ENCODE measurements around the gene PSAP.
"Not testable (repeated sequence)": the region's sequence is repeated elsewhere in the genome, so short reads cannot be mapped to it uniquely, and the experiment has no call there.

Gene PSAP

DNA sequence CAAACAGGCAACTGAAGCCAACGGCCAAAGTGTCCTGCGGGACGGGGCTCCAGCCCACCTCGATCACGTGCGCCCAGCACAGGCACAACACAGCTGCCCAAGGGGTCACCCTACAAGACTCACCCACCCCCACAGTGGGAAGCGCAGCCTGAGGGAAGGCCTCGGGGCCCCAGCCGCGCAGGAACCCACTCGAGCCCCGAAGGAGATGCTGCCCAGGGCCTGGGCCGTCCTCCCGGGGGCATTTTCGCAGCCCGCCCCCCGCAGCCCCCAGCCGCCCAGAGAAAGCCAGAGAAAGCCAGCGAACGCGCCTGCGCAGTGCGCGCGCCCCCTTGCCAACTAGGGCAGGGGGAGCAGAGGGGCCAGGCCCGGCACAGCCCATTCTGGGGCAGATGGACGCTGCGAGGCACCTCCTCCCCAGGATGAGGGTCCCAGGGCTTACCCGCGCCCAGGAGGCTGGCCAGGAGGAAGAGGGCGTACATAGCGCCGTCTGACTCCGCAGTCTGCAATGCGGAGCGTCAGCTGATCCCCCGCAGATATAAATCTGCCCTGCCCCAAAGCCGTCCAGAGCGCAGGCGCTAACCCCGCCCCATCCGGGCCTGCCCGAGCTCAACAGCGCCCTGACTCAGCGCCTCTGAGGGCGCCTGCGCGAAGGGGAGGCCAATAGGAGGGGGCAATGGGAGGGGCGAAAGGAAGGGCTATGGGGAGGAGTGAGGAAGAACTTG, at the start of gene PSAP:
Gene PSAP (minus strand): TSS at position 509 of the 722 bp plus-strand sequence. CDS start 30 bp downstream, at position 479.
- DNase-seq = peak; percentile 93 to 94

- DNase-seq = no peak
Observed at GRCh38 chr10:71900441-71901180, 49.6 kb upstream of the PSAP start.

GRCh38 chr10:71899665-71900412, 48.8 kb upstream of the PSAP start:
- DNase-seq = no peak

- not testable (repeated sequence) for DNase-seq
Observed at GRCh38 chr10:71898346-71898745, 47.3 kb upstream of the PSAP start.

- DNase-seq = no peak
Observed at GRCh38 chr10:71893920-71894319, 42.9 kb upstream of the PSAP start.

- DNase-seq = no peak
Observed at GRCh38 chr10:71893258-71893815, 42.3 kb upstream of the PSAP start.

GRCh38 chr10:71891437-71891836, 40.4 kb upstream of the PSAP start:
- DNase-seq = no peak

DNA sequence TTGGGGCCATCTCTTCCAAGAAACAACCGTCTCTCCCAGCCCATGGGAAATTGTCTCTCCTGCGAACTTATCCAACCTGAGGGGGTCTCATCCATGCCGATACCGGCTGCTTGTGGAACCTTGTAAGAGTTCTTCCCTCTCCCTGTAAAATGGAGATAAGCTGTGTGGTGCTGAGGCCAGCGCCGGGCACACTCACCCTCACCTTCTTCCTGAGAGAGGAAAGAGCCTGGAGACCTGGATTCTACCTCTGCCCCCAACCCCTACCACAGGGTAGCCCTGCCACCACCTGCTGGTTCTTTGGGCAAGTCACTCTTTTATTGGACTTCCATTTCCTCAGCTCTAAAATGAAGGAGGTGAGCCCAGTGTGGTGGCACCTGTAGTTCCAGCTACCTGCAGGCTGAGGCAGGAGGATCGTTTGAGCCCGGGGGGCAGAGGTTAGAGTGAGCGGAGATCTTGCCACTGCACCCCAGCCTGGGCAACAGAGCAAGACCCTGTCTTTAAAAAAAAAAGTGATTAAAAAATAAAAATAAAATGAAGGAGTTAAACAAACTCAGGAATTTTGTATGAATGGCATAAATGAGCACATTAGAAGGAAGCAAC, 38.4 kb upstream of the PSAP start:
- DNase-seq = no peak

- peak; percentile 3 to 40 for DNase-seq
Observed at GRCh38 chr10:71888623-71889387, 37.8 kb upstream of the PSAP start.

DNA sequence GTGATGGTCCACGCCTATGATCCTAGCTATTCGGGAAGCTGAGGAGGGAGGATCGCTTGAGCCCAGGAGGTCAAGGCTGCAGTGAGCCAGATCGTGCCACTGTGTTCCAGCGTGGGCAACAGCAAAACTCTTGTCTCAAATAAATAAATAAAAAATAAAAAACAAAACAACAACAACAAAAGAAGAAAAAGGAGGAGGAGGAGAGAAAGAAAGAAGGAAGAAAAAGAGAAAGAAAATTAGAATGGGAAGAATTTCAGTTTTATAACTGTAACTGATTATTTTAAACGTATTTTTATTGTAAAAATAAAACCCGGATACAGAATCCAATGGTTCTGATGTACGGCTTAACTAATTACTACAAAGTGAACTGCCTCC, 37.2 kb upstream of the PSAP start:
- no peak for DNase-seq

GRCh38 chr10:71887743-71888142, 36.7 kb upstream of the PSAP start:
- no peak for DNase-seq

DNA sequence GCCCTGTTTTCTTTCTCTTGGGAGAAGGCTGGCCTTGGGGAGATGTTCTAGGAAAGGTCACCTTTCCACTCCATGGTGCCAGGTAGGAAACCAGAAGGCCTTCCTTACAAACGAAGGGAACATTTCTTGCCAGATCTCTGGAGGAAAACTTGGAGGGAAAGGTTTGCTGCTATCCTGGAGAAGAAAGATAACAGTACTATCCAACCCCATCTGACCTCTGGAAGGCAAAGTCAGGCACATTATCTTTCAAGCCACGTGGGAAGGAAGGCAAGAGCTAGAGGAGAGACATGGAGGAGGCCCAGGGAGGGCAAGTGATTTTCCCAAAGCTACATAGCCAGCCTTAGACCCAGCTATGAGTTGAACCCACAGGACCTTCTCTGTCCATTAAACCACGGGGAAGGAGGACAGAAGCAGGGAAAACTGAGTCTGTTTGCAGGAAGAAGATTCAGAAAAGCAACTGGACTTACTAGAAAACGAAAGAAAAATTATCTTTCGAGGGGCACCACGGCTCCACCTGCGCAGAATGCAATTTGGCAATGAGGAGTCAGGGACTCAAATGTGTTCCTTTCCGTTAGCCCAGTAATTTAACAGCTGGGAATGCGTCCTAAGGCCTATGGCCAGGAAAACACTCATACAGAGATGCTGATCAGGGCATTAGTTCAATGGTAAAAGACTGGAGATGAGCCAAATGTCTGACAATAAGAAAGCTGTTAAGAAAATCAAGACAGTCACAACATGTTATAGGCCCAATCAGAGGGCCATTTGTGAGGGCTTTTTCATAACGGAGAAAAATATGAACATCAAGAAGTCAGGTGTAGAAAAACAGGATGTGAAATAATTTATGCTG, 32.0 kb upstream of the PSAP start:
- no peak for DNase-seq

DNA sequence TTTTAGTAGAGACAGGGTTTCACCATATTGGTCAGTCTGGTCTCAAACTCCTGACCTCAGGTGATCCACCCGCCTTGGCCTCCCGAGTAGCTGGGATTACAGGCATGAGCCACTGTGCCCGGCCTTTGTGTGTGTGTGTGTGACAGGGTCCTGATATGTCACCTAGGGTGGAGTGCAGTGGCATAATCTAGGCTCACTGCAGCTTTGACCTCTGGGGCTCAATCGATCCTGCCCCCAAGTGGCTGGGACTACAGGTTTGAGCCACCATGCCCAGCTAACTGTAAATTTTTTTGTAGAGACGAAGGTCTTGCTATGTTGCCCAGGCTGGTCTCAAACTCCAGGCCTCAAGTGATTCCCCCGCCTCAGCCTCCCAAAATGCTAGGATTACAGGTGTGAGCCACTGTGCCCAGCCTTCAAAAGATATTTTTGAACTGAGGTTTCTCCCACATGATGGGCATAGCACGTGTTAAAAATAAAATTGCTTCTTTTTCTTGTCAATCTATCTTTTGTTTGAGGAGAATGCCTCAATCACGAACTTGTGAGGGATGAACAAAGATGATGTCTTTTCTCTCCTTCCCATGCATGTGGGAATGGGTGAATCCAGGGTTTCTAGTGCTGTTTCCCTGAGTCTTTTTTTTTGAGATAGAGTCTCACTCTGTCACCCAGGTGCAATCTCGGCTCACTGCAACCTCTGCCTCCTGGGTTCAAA, 30.8 kb upstream of the PSAP start:
- DNase-seq = no peak

DNA sequence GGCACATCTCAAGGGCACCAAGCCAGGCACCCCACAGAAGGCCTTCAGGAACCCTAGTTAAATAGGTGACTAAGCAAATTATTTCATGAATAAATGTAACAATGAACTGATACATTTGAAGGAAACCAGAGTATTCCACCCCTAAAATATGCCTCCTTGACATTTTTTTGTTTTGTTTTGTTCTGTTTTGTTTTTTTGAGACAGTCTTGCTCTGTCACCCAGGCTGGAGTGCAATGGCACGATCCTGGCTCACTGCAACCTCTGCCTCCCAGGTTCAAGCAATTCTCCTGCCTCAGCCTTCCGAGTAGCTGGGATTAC, 30.2 kb upstream of the PSAP start:
- DNase-seq = not testable (repeated sequence)

- no peak for DNase-seq
Observed at GRCh38 chr10:71880425-71881306, 29.6 kb upstream of the PSAP start.

DNA sequence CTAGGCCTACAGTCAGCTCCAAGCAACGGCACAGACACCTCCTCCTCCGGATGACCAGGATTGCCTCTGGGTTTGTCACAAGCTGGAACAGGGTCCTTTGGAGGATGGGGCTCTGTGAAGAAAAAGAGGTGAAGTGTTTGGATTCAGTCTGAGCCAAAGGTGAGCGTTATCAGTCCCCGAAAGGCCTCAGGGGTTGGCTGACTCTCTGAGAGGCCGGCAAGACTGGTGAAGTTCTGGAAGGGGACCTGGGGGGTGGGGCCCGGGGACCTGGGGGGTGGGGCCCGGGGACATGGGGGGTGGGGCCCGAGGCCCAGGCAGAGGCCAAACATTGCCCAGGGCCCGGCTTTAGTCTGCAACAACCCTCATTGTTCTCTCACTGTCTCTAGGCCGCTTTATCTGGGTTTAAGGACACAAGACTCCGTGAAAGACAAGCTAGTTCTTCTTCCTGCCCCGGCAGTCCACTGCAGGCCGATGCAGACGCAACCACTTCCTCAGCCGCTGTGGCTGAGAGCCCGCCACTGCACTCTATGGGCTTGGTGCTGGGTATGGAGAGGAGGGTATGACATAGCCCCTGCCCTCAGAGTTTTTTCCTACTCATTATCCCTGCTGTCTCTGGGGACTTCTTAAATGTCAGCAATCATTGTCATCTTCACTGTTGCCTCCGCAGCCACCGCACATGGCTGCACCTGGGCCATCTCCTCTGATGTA, 27.4 kb upstream of the PSAP start:
- no peak for DNase-seq

GRCh38 chr10:71877821-71878220, 26.8 kb upstream of the PSAP start:
- DNase-seq = no peak

DNA sequence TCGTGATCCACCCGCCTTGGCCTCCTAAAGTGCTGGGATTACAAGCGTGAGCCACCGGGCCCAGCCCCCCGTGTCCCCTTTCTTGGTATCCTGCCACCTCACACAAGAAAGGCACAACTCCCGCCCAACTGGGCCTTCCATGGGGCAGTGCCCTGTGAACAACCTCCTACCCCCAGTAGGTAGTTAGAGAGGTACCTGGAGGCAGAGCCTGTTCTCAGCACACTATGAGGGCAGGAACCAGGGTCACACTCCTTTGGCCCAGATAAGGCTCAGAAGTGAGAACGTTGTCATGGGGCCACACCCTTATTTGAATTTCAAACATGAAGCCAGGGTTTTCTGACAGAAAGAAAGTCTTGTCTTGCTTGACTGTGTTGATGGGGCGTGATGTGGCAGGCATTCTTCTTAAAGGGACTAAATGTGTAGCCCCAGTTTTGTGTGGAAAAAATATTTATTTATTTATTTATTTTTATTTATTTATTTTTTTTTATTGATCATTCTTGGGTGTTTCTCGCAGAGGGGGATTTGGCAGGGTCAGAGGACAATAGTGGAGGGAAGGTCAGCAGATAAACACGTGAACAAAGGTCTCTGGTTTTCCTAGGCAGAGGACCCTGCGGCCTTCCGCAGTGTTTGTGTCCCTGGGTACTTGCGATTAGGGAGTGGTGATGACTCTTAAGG, 23.8 kb upstream of the PSAP start:
- DNase-seq = not testable (repeated sequence)
